Measurements from ENCODE around the gene CMBL.
"Not testable (repeated sequence)": the region's sequence is repeated elsewhere in the genome, so short reads cannot be mapped to it uniquely, and the experiment has no call there.

CMBL gene

GRCh38 chr5:10289991-10290390, 17.7 kb downstream of the CMBL start:
- H3K4me3 ChIP-seq (ENCODE audit: low read depth, low read length): no peak overlapping the region
- no peak for TF ChIP-seq CTCF (IDR thresholded peaks at IDR 0.05; ENCODE audit: low read depth, low read length, missing control alignments)
- no peak for DNase-seq (ENCODE audit: low read depth)

- H3K4me3 ChIP-seq (ENCODE audit: low read depth, low read length): no peak overlapping the region
- no peak for TF ChIP-seq CTCF (IDR thresholded peaks at IDR 0.05; ENCODE audit: low read depth, low read length, missing control alignments)
- DNase-seq (ENCODE audit: low read depth): no peak
These were observed 18.3 kb downstream of the CMBL start for GRCh38 chr5:10289353-10289752.

GRCh38 chr5:10288592-10289219, 19.0 kb downstream of the CMBL start:
- DNase-seq (ENCODE audit: low read depth): peak; percentile 43
- no peak overlapping the region for H3K4me3 ChIP-seq (ENCODE audit: low read depth, low read length)
- no peak for TF ChIP-seq CTCF (IDR thresholded peaks at IDR 0.05; ENCODE audit: low read depth, low read length, missing control alignments)

DNA sequence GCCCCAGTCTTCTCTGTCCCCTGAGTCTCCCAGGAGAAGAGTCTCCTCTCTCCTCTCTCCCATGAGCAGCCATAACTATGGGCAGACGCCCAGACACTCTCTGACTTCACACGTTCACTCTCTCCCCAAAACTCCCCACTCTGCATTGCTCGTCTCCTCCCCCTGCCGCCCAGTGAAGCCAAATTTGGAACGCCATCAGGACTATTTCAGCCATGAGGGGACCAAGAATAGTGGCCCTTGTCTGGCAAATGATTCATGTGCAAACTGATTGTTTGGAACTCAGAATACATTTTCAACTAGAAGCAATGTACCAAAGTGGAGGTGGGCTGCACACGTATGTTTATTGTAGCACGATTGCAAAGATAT, 20.9 kb downstream of the CMBL start:
- TF ChIP-seq CTCF (IDR thresholded peaks at IDR 0.05; ENCODE audit: low read depth, low read length, missing control alignments): no peak
- DNase-seq (ENCODE audit: low read depth): no peak
- H3K4me3 ChIP-seq (ENCODE audit: low read depth, low read length): no peak overlapping the region

- no peak for DNase-seq (ENCODE audit: low read depth)
- no peak overlapping the region for H3K4me3 ChIP-seq (ENCODE audit: low read depth, low read length)
- no peak for TF ChIP-seq CTCF (IDR thresholded peaks at IDR 0.05; ENCODE audit: low read depth, low read length, missing control alignments)
These were observed 21.4 kb downstream of the CMBL start for GRCh38 chr5:10286162-10286861.

- H3K4me3 ChIP-seq (ENCODE audit: low read depth, low read length); DNase-seq (ENCODE audit: low read depth): not testable (repeated sequence)
These were observed 22.3 kb downstream of the CMBL start for GRCh38 chr5:10285362-10285761.

GRCh38 chr5:10283927-10284635, 23.6 kb downstream of the CMBL start:
- H3K4me3 ChIP-seq (ENCODE audit: low read depth, low read length): peak overlapping the region; percentile 14; the same call in 1 of the 2 replicates
- TF ChIP-seq CTCF (IDR thresholded peaks at IDR 0.05; ENCODE audit: low read depth, low read length, missing control alignments): peak; percentile 95
- DNase-seq (ENCODE audit: low read depth): peak; percentile 44
